ENCODE results near the gene STAT4. TPM values are rescaled to one million over a fixed set of nuclear protein-coding genes. Genes with fewer than 3 reads are reported as not detected.
A peak's percentile ranks its signal among the peaks of the same experiment; 100 is the strongest.
"Not testable (repeated sequence)": the region's sequence is repeated elsewhere in the genome, so short reads cannot be mapped to it uniquely, and the experiment has no call there.

Gene STAT4
- polyA plus RNA-seq, 3 donors: 5.7 to 11.7 (median 8.3) TPM

- DNase-seq (ENCODE audit: low read depth in 3 of 3, low spot score in 2 of 3): no peak
These were observed 149.8 kb downstream of the STAT4 start for GRCh38 chr2:191001032-191001431.

GRCh38 chr2:190999949-191000665, 150.7 kb downstream of the STAT4 start:
- no peak for DNase-seq (ENCODE audit: low read depth in 3 of 3, low spot score in 2 of 3)

GRCh38 chr2:190999058-190999457, 151.7 kb downstream of the STAT4 start:
- DNase-seq (ENCODE audit: low read depth in 3 of 3, low spot score in 2 of 3): no peak

- no peak for DNase-seq (ENCODE audit: low read depth in 3 of 3, low spot score in 2 of 3)
These were observed 153.2 kb downstream of the STAT4 start for GRCh38 chr2:190997526-190998113.

GRCh38 chr2:190996947-190997346, 153.8 kb downstream of the STAT4 start:
- DNase-seq (ENCODE audit: low read depth in 3 of 3, low spot score in 2 of 3): no peak

GRCh38 chr2:190996338-190996946, 154.4 kb downstream of the STAT4 start:
- DNase-seq (ENCODE audit: low read depth in 3 of 3, low spot score in 2 of 3): no peak

- not testable (repeated sequence) for DNase-seq (ENCODE audit: low read depth in 3 of 3, low spot score in 2 of 3)
These were observed 155.5 kb downstream of the STAT4 start for GRCh38 chr2:190995315-190995714.

- no peak for DNase-seq (ENCODE audit: low read depth in 3 of 3, low spot score in 2 of 3)
These were observed 156.6 kb downstream of the STAT4 start for GRCh38 chr2:190994148-190994547.

GRCh38 chr2:190993292-190993643, 157.5 kb downstream of the STAT4 start:
- DNase-seq (ENCODE audit: low read depth in 3 of 3, low spot score in 2 of 3): no peak

- no peak for DNase-seq (ENCODE audit: low read depth in 3 of 3, low spot score in 2 of 3)
These were observed 160.7 kb downstream of the STAT4 start for GRCh38 chr2:190990132-190990531.

GRCh38 chr2:190988910-190989309, 161.9 kb downstream of the STAT4 start:
- no peak for DNase-seq (ENCODE audit: low read depth in 3 of 3, low spot score in 2 of 3)

- DNase-seq (ENCODE audit: low read depth in 3 of 3, low spot score in 2 of 3): no peak
These were observed 162.9 kb downstream of the STAT4 start for GRCh38 chr2:190987938-190988337.

- DNase-seq (ENCODE audit: low read depth in 3 of 3, low spot score in 2 of 3): no peak
These were observed 163.7 kb downstream of the STAT4 start for GRCh38 chr2:190987116-190987515.

GRCh38 chr2:190986221-190986953, 164.4 kb downstream of the STAT4 start:
- no peak for DNase-seq (ENCODE audit: low read depth in 3 of 3, low spot score in 2 of 3)

GRCh38 chr2:190984595-190984994, 166.2 kb downstream of the STAT4 start:
- DNase-seq (ENCODE audit: low read depth in 3 of 3, low spot score in 2 of 3): no peak

GRCh38 chr2:190982262-190983034, 168.3 kb downstream of the STAT4 start:
- no peak for DNase-seq (ENCODE audit: low read depth in 3 of 3, low spot score in 2 of 3)

GRCh38 chr2:190981733-190982132, 169.1 kb downstream of the STAT4 start:
- DNase-seq (ENCODE audit: low read depth in 3 of 3, low spot score in 2 of 3): no peak

- no peak for DNase-seq (ENCODE audit: low read depth in 3 of 3, low spot score in 2 of 3)
These were observed 169.5 kb downstream of the STAT4 start for GRCh38 chr2:190981333-190981732.

GRCh38 chr2:190980630-190981209, 170.1 kb downstream of the STAT4 start:
- no peak for DNase-seq (ENCODE audit: low read depth in 3 of 3, low spot score in 2 of 3)

GRCh38 chr2:190979906-190980629, 170.7 kb downstream of the STAT4 start:
- DNase-seq (ENCODE audit: low read depth in 3 of 3, low spot score in 2 of 3): peak; percentile 56 to 73 (median 69)

Data from right renal cortex interstitium (tissue), 3 donors.